Hindlimb muscle (tissue), 1 donor: ENCODE data around the gene TMEM229B. TPM values are rescaled to one million over a fixed set of nuclear protein-coding genes. Genes with fewer than 3 reads are reported as not detected.

Experiments used
- polyA plus RNA-seq: library from polyadenylated mRNA; unstranded; fragments of 120-200 nt; gene quantifications from one replicate; pipeline ENCODE4 v1.2.1, GENCODE V29; 2013; ENCODE audit not compliant: insufficient read length

Gene TMEM229B
- polyA plus RNA-seq, 1 donor = 0.31 TPM

Other genes with a start within 250 kb of the TMEM229B start
- 13.0 TPM for gene PALS1, start 247.3 kb downstream of the TMEM229B start, polyA plus RNA-seq
- 68.2 TPM for gene ATP6V1D, start 128.9 kb downstream of the TMEM229B start, polyA plus RNA-seq
- 82.4 TPM for gene EIF2S1, start 128.4 kb downstream of the TMEM229B start, polyA plus RNA-seq
- gene PLEK2, start 76.6 kb downstream of the TMEM229B start, polyA plus RNA-seq = 0.62 TPM
- gene PLEKHH1, start 44.6 kb upstream of the TMEM229B start, polyA plus RNA-seq = 2.0 TPM
- 14.6 TPM for gene PIGH, start 111.5 kb upstream of the TMEM229B start, polyA plus RNA-seq
- 2.1 TPM for gene ARG2, start 131.2 kb upstream of the TMEM229B start, polyA plus RNA-seq
- gene VTI1B, start 185.9 kb upstream of the TMEM229B start, polyA plus RNA-seq = 70.8 TPM
- 40.9 TPM for gene RDH11, start 207.0 kb upstream of the TMEM229B start, polyA plus RNA-seq
- gene RDH12, start 213.2 kb upstream of the TMEM229B start, polyA plus RNA-seq = 1.2 TPM